IPS-20b (cell line): ENCODE measurements around the gene JMY.

Experiments
- H3K27ac ChIP-seq: one replicate; pipeline ENCODE4 v1.5.1; 2013; ENCODE audit warnings: low read length
- H3K27me3 ChIP-seq: 2 replicates; pipeline ENCODE4 v1.6.1; 2013; ENCODE audit warnings: mild to moderate bottlenecking, low read length, inconsistent platforms; ENCODE audit not compliant: insufficient read depth
- H3K36me3 ChIP-seq: 2 replicates; pipeline ENCODE4 v1.6.1; 2013; ENCODE audit warnings: low read depth, mild to moderate bottlenecking, inconsistent platforms, low read length, moderate library complexity; ENCODE audit not compliant: insufficient read depth
- H3K4me1 ChIP-seq: 2 replicates; pipeline ENCODE4 v1.6.1; 2013; ENCODE audit warnings: mild to moderate bottlenecking, control low read depth, inconsistent platforms, low read length, moderate library complexity; ENCODE audit not compliant: insufficient read depth
- H3K4me3 ChIP-seq: 2 replicates; pipeline ENCODE4 v1.5.1; 2013; ENCODE audit warnings: mild to moderate bottlenecking, low read length, inconsistent platforms
- H3K9ac ChIP-seq: 2 replicates; pipeline ENCODE4 v1.6.1; 2013; ENCODE audit warnings: low read depth, mild to moderate bottlenecking, inconsistent platforms, low read length, moderate library complexity
- H3K9me3 ChIP-seq: 2 replicates; pipeline ENCODE4 v1.6.1; 2013; ENCODE audit warnings: mild to moderate bottlenecking, low read depth, low read length, inconsistent platforms; ENCODE audit not compliant: insufficient read depth

JMY gene

DNA sequence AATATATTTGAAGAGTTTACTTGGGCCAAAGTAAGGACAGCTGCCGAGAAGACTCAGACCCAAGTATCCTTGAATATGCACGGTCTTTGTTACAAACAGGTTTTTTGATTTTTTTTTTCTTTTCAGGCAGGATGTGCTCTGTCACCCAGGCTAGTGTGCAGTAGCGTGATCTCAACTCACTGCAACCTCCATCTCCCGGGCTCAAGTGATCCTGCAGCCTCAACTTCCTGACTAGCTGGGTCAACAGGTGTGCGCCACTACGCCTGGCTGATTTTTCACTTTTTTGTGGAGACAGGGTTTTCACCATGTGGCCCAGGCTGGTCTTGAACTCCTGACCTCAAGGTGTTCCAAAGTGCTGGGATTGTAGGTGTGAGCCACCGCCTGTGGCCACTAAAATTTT lies 27.4 kb downstream of the JMY start:
- Histone ChIP-seq H3K27me3 (no peaks in the 10 kb centered on the region), H3K9me3 (no peaks in the 10 kb centered on the region), H3K4me1 (peaks cover 19% of the 10 kb centered on the region; the same call in 1 of the 2 replicates), H3K36me3 (no peaks in the 10 kb centered on the region), H3K27ac (no peak overlapping the region), H3K4me3 (no peak overlapping the region), H3K9ac (peak overlapping the region; percentile 10; the same call in 1 of the 2 replicates)

DNA sequence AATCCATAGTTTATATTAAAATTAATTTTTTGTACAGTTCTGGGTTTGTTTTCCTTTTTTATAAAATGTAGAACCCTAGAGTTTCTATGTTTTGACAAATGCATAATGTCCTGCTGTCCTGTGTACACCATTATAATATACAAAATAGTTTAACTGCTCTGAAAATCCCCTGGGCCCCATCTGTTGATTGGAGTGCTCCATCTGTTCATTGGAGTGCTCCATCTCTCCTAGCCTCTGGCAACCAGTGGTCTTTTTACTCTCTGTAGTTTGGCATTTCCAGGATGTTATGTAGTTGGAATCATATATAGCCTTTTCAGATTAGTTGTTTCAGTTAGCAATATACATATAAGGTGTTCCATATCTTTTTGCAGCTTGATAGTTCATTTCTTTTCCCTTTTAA lies 31.2 kb downstream of the JMY start:
- H3K4me3 ChIP-seq, result no peak overlapping the region
- no peak overlapping the region for H3K9ac ChIP-seq
- no peaks in the 10 kb centered on the region for H3K36me3 ChIP-seq
- H3K4me1 ChIP-seq, result peaks cover 10% of the 10 kb centered on the region; the same call in 1 of the 2 replicates
- no peaks in the 10 kb centered on the region for H3K9me3 ChIP-seq
- H3K27me3 ChIP-seq, result no peaks in the 10 kb centered on the region
- no peak overlapping the region for H3K27ac ChIP-seq

DNA sequence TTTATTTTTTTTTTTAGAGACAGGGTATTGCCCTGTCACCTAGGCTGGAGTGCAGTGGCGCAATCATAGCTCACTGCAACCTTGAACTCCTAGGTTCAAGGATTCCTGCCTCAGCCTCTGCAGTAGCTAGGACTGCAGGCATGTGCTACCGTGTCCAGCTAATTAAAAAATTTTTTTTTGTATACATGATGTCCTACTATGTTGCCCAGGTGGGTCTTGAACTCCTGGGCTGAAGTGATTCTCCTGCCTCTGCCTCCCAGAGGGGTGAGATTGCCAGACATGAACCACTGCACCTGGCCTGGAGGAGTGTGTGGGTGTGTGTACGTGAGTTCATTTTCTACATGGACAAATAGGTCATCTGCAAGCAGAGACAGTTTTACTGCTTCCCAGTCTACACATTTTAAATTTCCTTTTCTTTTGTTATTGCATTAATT lies 33.8 kb downstream of the JMY start:
- Histone ChIP-seq H3K27ac (no peak overlapping the region), H3K27me3 (no peaks in the 10 kb centered on the region), H3K4me3 (no peak overlapping the region), H3K9me3 (no peaks in the 10 kb centered on the region; the same call in 1 of the 2 replicates), H3K9ac (no peak overlapping the region), H3K36me3 (no peaks in the 10 kb centered on the region), H3K4me1 (no peaks in the 10 kb centered on the region)

- no peak overlapping the region for H3K9ac ChIP-seq
- H3K36me3 ChIP-seq, result peaks cover 6% of the 10 kb centered on the region; the same call in 1 of the 2 replicates
- no peak overlapping the region for H3K27ac ChIP-seq
- no peaks in the 10 kb centered on the region for H3K4me1 ChIP-seq
- no peaks in the 10 kb centered on the region for H3K27me3 ChIP-seq
- no peaks in the 10 kb centered on the region; the same call in 1 of the 2 replicates for H3K9me3 ChIP-seq
- H3K4me3 ChIP-seq, result no peak overlapping the region
Measured at GRCh38 chr5:79273341-79273740, 37.4 kb downstream of the JMY start.

DNA sequence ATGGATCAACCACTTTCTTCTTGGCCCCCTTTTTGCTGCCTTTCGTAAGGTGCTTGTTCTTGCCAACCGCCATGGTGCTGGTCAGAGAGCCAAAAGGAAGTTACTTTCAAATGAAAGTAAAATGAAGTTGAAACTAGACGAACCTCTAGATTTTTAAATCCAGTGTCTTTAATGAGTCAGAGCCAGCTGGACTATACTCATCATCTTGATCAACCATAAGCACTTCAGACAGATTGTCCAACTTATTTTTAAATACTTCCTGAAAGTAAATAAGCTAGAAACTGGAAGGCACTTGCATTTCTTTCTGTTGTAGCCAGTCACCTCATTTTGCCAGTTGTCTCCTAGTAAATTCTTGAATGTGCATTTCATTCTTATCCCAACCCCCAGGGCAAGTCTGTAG lies 48.9 kb downstream of the JMY start:
- H3K4me3 ChIP-seq, result no peak overlapping the region
- H3K9ac ChIP-seq, result no peak overlapping the region
- no peaks in the 10 kb centered on the region for H3K9me3 ChIP-seq
- no peaks in the 10 kb centered on the region; the same call in 1 of the 2 replicates for H3K4me1 ChIP-seq
- H3K27me3 ChIP-seq, result no peaks in the 10 kb centered on the region
- H3K36me3 ChIP-seq, result peaks cover 9% of the 10 kb centered on the region; the same call in 1 of the 2 replicates
- H3K27ac ChIP-seq, result no peak overlapping the region

DNA sequence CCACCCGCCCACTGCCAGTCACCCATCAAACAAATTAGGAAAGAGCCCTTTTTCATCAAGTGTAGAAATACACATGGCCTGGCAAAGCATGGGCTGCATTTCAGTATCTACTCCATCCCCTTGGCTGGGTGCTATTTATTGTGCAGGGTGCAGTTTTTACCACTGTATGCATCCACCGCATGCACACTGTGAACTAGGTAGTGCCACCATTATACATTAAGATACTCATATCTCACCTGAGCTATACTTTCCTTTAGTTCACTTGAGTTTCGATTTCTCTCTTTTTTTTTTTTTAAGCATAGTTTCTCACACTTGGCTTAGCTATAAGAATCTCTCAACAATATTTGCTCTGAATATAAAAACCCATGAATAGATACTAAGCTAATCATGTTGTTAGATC lies 49.4 kb downstream of the JMY start:
- no peaks in the 10 kb centered on the region for H3K9me3 ChIP-seq
- peaks cover 8% of the 10 kb centered on the region; the same call in 1 of the 2 replicates for H3K36me3 ChIP-seq
- H3K4me3 ChIP-seq, result no peak overlapping the region
- no peaks in the 10 kb centered on the region; the same call in 1 of the 2 replicates for H3K4me1 ChIP-seq
- H3K27me3 ChIP-seq, result no peaks in the 10 kb centered on the region
- no peak overlapping the region for H3K27ac ChIP-seq
- no peak overlapping the region for H3K9ac ChIP-seq

DNA sequence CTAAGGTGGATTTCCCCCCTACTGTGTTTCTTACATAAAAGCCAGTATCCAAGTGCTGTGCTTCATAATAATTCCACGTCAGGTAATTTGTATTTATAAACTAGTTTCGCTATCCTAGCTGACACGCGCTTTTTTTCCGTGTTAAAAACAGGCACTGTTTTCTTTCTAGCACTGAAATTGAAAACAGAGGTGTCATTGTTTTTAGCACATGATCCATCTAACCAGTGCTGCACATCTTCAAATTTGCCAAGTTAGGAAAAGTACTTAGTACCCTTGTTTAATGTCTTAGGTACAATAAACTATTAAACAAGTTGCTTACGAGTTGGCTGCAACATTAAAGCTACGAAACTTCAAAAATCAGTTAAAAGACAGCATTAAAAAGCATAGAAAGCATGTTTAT lies 49.9 kb downstream of the JMY start:
- Histone ChIP-seq H3K9me3 (no peaks in the 10 kb centered on the region), H3K27ac (no peak overlapping the region), H3K36me3 (peaks cover 4% of the 10 kb centered on the region; the same call in 1 of the 2 replicates), H3K27me3 (no peaks in the 10 kb centered on the region), H3K9ac (no peak overlapping the region), H3K4me1 (no peaks in the 10 kb centered on the region; the same call in 1 of the 2 replicates), H3K4me3 (no peak overlapping the region)

DNA sequence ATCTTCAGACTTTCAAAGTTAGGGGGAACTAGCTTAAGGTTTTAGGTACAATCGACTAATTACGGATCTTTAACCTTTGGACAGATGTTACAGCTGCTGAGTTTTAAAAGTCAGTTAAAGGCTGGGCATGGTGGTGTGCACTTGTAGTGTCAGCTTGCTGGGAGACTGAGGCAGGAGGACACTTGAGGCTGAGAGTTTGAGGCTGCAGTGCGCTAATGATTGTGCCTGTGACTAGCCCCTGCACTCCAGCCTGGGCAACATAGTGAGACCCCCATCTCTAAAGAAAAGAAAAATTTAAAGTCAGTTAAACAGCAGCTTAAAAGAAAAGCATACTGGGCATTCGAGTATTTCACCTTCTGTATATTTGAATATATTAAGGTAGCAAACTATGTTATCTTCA lies 51.4 kb downstream of the JMY start:
- no peaks in the 10 kb centered on the region for H3K9me3 ChIP-seq
- no peaks in the 10 kb centered on the region; the same call in 1 of the 2 replicates for H3K4me1 ChIP-seq
- no peaks in the 10 kb centered on the region for H3K27me3 ChIP-seq
- no peak overlapping the region for H3K27ac ChIP-seq
- no peak overlapping the region for H3K9ac ChIP-seq
- H3K4me3 ChIP-seq, result no peak overlapping the region
- peaks cover 16% of the 10 kb centered on the region; the same call in 1 of the 2 replicates for H3K36me3 ChIP-seq

GRCh38 chr5:79287907-79288306 lies 52.0 kb downstream of the JMY start:
- Histone ChIP-seq H3K36me3 (peaks cover 16% of the 10 kb centered on the region; the same call in 1 of the 2 replicates), H3K4me3 (no peak overlapping the region), H3K27me3 (no peaks in the 10 kb centered on the region), H3K9me3 (no peaks in the 10 kb centered on the region), H3K4me1 (no peaks in the 10 kb centered on the region; the same call in 1 of the 2 replicates), H3K27ac (no peak overlapping the region), H3K9ac (no peak overlapping the region)

DNA sequence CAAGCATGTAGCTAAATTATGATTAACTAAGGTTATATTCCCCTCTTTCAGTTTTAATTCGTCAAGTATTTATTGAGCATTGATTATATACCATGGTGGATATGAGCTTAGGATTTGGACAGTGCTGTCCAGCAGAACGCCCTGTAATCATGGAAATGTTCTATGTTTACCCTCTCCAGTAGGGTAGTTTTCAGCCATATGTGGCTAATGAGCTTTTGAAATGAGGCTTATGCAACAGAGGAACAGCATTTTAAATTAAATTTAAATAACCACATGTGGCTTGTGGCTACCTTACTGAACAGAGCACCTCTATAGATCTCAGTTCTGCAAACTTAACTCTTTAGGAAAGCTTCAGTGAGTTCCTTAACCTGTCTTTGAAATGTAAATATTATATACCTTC lies 59.1 kb downstream of the JMY start:
- H3K36me3 ChIP-seq, result peaks cover 22% of the 10 kb centered on the region; the same call in 1 of the 2 replicates
- no peak overlapping the region for H3K27ac ChIP-seq
- no peak overlapping the region for H3K9ac ChIP-seq
- no peaks in the 10 kb centered on the region for H3K27me3 ChIP-seq
- no peak overlapping the region for H3K4me3 ChIP-seq
- no peaks in the 10 kb centered on the region for H3K4me1 ChIP-seq
- H3K9me3 ChIP-seq, result no peaks in the 10 kb centered on the region

- H3K27ac ChIP-seq, result no peak overlapping the region
- H3K36me3 ChIP-seq, result peaks cover 31% of the 10 kb centered on the region
- no peaks in the 10 kb centered on the region for H3K4me1 ChIP-seq
- no peaks in the 10 kb centered on the region for H3K9me3 ChIP-seq
- no peaks in the 10 kb centered on the region for H3K27me3 ChIP-seq
- H3K9ac ChIP-seq, result no peak overlapping the region
- no peak overlapping the region for H3K4me3 ChIP-seq
Measured at GRCh38 chr5:79297661-79298060, 61.7 kb downstream of the JMY start.

GRCh38 chr5:79301046-79301712 lies 65.2 kb downstream of the JMY start:
- no peaks in the 10 kb centered on the region for H3K27me3 ChIP-seq
- no peak overlapping the region for H3K27ac ChIP-seq
- no peak overlapping the region for H3K4me3 ChIP-seq
- H3K9me3 ChIP-seq, result no peaks in the 10 kb centered on the region
- H3K9ac ChIP-seq, result no peak overlapping the region
- H3K4me1 ChIP-seq, result no peaks in the 10 kb centered on the region
- peaks cover 53% of the 10 kb centered on the region for H3K36me3 ChIP-seq
